HUDEP-2 (cell line): Measurements from ENCODE around the gene SRCAP.

ENCODE experiments used
- DNase-seq, 76 experiments: peaks; one replicate each; lab custom pipeline; 2025; ENCODE audit not compliant: unreplicated experiment in 76 of 76; lab: John Stamatoyannopoulos, UW

The SRCAP gene

GRCh38 chr16:30728321-30728720 is 29.4 kb downstream of the SRCAP start:
- no peak for DNase-seq

DNA sequence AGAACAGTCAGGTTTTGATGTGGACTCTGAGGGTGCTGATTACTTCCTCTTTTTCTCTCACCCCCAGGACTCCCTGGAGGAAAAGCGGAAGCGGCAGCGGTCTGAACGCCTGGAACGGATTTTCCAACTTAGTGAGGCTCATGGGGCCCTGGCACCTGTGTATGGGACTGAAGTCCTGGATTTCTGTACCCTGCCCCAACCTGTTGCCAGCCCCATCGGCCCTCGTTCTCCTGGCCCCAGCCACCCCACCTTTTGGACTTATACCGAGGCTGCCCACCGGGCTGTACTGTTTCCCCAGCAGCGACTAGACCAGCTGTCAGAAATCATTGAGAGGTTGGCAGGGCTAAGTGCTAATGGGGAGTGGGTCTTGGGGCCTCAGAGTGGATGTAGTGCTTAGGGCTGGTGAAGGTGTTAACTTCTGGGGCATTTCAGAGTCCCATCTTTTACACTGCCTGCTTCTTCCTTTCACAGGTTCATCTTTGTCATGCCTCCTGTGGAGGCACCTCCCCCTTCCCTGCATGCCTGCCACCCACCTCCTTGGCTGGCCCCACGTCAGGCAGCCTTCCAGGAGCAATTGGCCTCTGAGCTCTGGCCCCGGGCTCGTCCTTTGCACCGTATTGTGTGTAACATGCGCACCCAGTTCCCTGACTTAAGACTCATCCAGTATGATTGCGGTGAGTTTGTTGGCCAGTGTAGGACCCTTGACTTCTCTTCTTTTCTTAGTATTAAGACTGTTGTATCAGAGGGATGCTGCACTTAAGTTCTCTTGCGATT is 30.1 kb downstream of the SRCAP start:
- DNase-seq = no peak

GRCh38 chr16:30731411-30731810 is 32.4 kb downstream of the SRCAP start:
- no peak for DNase-seq

DNA sequence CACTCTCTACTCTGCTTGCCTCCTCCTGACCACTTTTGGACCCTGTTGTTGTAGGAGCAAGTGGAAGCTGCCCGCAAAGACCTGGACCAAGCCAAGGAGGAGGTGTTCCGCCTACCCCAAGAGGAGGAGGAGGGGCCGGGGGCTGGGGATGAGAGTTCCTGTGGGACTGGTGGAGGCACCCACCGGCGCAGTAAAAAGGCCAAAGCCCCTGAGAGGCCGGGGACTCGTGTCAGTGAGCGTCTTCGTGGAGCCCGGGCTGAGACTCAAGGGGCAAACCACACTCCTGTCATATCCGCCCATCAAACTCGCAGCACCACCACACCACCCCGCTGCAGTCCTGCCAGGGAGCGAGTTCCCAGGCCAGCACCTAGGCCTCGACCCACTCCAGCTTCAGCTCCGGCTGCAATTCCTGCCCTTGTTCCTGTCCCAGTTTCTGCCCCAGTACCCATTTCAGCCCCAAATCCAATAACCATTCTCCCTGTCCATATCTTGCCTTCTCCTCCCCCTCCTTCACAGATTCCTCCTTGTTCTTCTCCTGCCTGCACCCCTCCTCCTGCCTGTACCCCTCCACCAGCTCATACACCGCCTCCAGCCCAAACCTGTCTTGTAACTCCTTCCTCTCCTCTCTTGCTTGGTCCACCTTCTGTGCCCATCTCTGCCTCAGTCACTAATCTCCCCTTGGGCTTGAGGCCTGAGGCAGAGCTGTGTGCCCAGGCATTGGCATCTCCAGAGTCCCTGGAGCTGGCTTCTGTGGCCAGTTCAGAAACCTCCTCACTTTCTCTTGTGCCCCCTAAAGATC is 38.2 kb downstream of the SRCAP start:
- DNase-seq = no peak

GRCh38 chr16:30737794-30738648 is 39.0 kb downstream of the SRCAP start:
- DNase-seq = no peak

GRCh38 chr16:30738984-30739951 is 40.3 kb downstream of the SRCAP start:
- DNase-seq = no peak

DNA sequence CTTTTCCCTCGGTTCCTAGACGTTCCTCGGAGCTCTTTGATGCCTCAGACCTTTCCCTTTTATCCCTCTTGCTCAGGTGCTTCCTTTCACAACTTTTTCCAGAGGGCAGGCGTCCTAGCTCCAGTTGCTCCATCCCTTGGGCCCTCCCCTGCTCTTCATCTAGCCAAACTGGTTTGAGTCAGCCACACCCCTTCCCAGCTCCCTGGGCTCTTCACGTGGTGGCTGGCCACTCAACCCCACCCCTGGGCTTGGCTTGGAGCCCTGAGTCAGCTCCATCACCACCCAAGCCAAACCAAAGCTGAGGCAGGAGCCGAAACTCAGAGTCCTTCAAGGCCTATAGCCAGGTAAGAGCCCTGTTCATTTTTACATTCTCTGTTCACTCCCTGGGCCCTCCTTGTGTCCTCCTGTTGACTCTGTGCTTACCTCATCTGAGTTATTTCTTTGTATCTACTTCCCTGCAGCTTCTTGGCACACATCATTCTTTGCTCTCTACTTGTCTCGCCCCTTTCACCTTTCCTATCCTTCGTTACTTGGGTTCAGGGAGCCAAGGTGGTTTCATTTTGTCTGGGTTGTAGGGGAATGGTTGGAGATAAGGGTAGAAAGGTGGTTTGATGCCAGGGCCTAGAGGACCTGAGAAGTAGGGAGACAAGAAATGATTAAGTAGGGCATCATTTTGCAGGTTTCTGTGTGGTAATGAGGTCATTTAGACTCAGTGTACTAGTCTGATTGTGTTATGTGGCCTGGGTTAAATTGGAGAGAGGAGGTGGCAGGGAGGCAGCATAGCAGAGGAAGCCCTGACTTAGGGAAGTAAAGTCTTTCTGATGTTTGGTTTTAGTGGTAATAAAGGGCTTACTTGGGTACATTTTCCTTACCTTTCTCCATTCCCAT is 41.6 kb downstream of the SRCAP start:
- DNase-seq = peak in 70 of 76 experiments; percentile 25 to 90 (median 79)

DNA sequence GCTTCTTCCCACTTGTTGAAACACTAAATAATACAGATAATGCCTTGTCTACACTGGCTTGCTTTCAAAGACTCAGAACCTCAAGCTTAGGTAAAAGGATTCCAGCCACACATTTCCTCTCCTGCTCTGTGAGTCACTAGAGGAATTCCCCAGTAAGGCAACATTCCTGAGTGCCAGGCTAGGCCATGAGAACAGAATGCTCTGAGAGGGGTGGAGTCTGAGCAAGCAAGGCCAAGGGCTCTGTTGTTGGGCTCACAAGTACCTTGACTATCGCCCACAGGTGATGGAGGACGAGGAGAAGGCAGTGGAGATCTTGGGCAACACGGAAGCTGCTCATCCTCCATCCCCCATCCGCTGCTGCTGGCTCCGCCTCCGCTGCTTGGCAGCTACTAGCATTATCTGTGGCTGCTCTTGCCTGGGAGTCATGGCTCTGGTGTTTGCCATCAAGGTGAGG is 42.5 kb downstream of the SRCAP start:
- DNase-seq = no peak

DNA sequence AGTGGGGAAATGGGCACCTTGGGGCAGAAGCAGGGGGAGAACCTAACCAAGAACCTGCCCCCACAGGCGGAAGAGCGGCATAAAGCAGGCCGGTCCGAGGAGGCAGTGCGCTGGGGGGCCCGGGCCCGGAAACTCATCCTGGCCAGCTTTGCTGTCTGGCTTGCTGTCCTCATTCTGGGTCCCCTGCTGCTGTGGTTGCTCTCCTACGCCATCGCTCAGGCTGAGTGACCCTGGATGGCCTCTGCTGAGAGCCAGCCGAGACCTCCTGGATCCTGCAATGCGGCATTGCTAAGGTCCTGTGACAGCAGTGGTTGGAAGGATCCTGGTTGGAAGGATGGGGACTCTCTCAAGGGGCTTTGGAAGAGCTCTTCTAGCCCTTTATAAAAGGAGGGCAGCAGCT is 44.7 kb downstream of the SRCAP start:
- DNase-seq = no peak

GRCh38 chr16:30744183-30744582 is 45.2 kb downstream of the SRCAP start:
- DNase-seq = no peak

DNA sequence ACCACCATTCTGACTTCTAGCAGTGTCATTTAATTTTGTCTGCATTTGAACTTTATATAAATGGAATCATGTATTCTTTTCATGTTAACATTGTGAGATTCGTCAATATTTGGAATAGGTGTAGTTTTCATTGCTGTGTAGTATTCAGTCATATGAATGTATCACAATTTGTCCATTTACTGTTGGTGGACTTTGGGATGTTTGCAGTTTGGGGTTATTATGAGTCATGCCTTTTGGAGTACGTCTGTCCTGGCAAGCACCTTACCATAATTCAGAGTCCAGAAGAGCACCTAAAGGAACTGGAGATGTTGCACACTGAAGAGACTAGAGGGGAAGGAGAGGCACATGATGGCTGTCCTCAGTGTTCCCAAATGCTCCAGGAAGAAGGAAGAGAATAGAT is 46.1 kb downstream of the SRCAP start:
- DNase-seq = no peak

DNA sequence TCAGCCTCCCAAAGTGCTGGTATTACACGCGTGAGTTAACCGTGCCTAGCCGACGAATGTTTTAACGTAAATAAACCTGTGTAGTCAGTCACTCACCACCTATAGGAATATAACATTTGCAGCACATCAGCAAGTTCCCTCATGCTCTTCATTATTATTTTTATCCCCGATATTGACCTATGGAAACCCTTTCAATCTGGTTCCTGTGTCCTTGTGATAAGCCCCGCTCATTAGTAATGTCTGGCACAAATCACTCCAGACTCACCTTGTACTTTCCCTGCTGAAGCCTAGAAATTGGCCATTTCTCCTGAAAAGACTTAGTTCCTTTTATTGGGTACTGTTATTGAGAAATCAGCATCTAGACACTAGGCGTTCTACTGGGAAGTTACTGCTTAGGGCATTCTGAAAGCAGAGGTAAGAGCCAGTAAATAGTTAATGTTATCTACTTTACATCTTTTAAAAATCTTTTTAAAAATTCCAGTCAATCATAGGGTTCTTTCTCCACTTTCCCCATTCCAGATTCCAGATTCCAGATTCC is 47.7 kb downstream of the SRCAP start:
- no peak for DNase-seq

GRCh38 chr16:30747331-30747730 is 48.4 kb downstream of the SRCAP start:
- DNase-seq = no peak

DNA sequence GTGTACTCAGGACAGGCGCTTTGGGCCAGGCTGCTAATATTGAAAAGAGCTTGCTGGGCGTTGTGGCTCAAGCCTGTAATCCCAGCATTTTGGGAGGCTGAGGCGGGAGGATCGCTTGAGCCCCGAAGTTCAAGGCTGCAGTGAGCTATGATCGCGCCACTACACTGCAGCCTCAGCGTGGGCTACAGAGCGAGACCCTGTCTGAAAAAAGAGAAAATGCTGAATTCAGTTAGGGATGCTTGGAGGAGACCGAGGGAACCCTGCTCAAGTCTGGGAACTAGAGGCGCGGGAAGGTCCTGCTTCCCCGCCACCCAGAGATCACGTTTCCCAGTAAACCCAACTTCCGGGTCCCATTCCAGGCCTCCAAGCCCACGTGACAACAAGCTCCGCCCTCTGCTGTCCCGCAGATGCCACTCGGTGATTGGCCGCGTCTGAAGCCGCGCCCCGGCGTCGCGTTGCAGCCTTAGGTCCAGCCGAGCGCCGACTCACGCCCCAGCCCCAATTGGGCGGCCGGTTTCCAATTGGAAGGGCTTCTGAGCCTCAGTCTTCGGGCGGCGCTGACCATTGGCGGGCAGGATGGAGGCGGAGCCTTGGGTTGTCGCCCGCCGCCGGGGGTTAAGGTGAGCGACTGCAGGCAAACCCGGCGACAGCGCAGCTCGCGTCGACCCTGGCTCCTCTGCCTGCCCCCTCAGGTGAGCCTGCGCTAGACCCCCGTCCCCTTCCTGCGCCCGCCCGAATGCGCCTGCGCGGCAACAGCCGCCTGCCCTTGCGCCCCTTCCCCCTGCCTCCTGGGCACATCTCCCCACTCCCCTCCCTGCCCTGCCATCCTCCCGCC is 49.0 kb downstream of the SRCAP start, which contains the start of gene PHKG2:
PHKG2 (plus strand) TSS at position 627 of the 835 bp plus-strand sequence. CDS start 396 bp downstream, outside the sequence.
- peak in 74 of 76 experiments; percentile 60 to 99 (median 97) for DNase-seq

DNA sequence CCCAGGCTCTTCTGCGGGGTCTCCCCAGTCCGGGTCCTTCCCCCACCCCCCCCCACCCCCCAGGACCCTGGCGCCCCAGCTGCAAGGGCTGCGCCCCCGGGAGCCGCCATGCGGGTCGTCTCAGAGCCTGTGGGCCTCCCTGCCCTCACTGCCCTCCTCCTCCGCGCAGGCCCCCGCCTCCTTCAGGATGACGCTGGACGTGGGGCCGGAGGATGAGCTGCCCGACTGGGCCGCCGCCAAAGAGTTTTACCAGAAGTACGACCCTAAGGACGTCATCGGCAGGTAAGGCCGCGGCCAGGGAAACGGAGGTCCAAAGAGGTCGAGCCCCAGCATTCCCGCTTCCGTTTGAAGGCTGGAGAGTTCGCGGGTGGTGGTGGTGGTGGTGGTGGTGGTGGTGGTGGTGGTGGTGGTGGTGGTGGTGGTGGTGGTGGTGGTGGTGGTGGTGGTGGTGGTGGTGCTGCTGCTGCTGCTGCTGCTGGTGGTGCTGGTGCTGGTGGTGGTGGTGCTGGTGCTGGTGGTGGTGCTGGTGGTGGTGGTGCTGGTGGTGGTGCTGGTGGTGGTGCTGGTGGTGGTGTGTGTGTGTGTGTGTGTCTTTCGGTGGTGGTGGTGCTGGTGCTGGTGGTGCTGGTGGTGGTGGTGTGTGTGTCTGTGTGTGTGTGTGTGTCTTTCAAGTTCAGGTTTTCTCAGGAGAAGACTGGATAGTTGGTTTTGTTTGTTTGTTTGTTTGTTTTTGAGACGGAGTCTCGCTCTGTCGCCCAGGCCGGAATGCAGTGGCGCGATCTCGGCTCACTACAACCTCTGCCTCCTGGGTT is 49.9 kb downstream of the SRCAP start:
- peak in 29 of 76 experiments; percentile 3 to 49 (median 22) for DNase-seq

GRCh38 chr16:30750201-30750600 is 51.2 kb downstream of the SRCAP start:
- DNase-seq = no peak
